ENCODE measurements around the gene STOX1.
A peak's percentile ranks its signal among the peaks of the same experiment; 100 is the strongest.
"Not testable (repeated sequence)": the region's sequence is repeated elsewhere in the genome, so short reads cannot be mapped to it uniquely, and the experiment has no call there.

The STOX1 gene

GRCh38 chr10:68879628-68880027, 52.3 kb downstream of the STOX1 start:
- DNase-seq (ENCODE audit: low read depth), result no peak

DNA sequence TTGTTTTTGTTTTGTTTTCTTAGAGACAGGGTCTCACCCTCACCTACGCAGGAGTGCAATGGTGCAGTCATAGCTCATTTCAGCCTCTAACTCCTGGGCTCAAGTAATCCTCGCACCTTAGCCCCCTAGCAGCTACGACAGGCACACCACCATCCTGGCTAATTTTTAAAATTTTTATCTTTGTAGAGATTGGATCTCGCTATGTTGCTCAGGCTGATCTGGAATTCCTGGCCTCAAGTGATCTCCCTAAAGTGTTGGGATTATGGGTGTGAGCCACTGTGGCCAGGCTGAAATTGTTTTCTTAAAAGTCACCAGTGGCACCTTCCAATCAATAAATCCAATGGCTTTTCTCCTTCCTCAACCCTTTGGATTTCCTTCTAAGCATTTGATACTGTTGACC, 52.9 kb downstream of the STOX1 start:
- DNase-seq (ENCODE audit: low read depth), result no peak

DNA sequence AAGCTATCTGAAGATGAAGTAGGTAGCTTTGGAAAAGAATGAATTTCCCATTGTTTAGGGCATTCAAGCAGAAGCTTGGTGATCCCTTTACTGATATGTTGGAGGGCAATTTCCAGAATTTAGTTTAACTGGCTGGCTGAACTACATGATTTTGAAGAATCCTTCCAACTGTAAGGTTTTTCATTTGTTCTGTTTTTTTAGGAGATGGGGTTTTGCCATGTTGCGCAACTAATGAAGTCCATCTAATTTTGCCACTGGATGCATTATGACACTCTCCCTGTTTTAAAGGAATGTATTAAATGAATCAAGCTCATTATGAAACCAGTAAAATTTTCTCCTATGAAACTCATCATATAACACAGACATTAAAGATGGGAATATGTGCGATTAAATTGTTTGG, 67.7 kb downstream of the STOX1 start:
- DNase-seq (ENCODE audit: low read depth), result no peak

GRCh38 chr10:68897336-68897741, 70.0 kb downstream of the STOX1 start:
- peak; percentile 68 for DNase-seq (ENCODE audit: low read depth)

GRCh38 chr10:68899186-68899745, 71.9 kb downstream of the STOX1 start:
- no peak for DNase-seq (ENCODE audit: low read depth)

DNA sequence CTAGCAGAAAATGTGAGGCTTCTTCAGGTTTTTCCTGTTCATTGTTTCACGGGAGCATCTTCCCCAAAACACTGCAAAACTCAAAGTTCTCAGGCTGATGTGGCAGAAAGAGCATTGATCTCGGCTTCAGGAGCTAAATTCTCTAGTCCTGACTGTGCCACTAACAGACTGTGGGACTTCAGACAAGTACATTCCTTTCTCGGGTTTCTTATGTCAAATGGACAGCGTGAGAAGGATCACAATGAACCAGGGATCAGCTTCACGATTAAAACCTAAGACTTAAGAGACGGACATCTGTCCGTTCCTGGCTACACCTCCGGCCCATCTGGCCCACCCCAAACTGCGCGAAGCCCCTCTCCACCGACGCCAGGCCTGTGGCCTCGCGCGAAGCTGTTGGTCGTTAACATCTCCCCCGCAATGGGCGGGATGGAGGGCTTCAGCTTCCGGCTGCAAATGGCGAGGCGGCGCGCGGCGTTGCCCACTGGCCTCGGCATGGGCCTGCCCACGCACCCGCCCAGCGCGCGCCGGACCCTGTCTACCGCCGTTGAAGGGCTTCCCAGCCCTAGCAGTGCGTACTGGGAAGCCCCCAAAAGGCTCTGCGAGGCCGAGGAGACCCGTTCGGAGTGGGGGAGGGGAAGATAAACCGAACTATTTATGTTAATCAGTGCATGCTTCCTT, 73.2 kb downstream of the STOX1 start:
- no peak for DNase-seq (ENCODE audit: low read depth)

DNA sequence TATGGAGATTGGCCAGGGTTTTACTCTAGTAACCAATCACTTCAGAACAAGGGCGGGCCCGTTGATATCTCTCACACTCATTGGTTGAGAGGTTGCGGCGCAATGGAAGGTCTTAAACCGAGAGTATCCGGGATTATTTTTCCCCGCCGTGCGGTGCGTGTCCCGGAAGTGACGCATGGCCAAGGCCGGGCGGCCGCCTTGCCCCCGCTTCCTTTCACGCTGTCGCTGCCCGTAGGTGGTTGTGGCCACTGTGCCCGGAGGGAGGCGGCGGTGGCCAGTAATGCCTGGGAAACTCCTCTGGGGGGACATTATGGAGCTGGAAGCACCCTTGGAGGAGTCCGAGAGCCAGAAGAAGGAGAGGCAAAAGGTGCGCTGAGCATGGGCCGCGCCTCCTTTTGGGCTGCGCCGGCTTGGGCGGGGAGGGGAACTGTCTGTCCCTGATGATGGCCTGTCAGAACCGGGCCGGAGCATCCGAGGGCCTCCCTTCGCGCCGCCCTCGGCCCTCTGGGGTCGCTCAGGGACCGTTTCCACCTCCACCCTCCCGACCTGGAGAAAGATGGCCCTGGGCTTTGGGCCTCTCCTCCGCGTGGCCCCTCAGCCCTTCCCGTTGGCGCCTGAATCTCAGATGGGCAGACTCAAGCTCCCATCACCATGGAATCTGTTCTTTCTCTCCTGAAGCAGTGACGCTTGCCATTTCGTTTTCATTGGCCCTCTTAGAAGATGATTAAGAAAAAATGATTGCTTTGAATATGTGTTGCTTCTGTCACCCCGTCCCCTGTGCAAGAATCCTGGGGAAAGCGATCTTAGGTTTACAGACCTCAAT, 74.0 kb downstream of the STOX1 start, which contains the start of gene DDX50:
DDX50 (plus strand) TSS at position 211 of the 823 bp plus-strand sequence; CDS start at position 281, 70 bp downstream.
- DNase-seq (ENCODE audit: low read depth), result peak; percentile 98

DNA sequence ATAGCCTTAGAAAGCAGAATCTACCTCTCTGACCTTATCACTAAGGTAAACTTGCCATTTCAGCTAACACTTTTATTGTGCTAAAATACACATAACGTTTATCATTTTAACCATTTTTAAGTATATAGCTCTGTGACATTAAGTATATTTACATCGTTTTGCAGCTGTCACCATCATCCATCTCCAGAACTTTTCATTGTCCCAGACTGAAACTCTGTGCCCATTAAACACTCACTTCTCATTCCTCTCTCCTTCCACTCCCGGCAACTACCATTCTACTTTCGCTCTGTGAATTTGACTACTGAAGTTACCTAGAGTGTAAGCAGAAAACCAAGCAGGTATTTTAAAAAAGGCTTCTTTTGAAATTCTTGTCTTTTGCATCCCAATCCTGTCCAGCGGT, 75.1 kb downstream of the STOX1 start:
- DNase-seq (ENCODE audit: low read depth), result no peak

- DNase-seq (ENCODE audit: low read depth), result no peak
These were observed 97.3 kb downstream of the STOX1 start for GRCh38 chr10:68924593-68924992.

GRCh38 chr10:68925489-68925888, 98.2 kb downstream of the STOX1 start:
- DNase-seq (ENCODE audit: low read depth), result no peak

DNA sequence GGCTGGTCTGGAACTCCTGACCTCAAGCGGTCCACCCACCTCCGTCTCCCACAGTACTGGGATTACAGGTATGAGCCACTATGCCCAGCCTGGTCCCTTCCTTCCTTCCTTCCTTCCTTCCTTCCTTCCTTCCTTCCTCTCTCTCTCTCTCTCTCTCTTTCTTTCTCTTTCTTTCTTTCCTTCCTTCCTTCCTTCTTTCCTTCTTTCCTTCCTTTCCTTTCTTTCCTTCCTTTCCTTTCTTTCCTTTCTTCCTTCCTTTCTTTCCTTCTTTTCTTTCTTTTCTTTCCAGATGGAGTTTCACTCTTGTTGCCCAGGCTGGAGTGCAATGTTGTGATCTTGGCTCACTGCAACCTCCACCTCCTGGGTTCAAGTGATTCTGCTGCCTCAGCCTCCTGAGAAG, 101.8 kb downstream of the STOX1 start:
- DNase-seq (ENCODE audit: low read depth), result not testable (repeated sequence)

- DNase-seq (ENCODE audit: low read depth), result not testable (repeated sequence)
These were observed 102.6 kb downstream of the STOX1 start for GRCh38 chr10:68929888-68930287.

GRCh38 chr10:68932860-68933259, 105.5 kb downstream of the STOX1 start:
- not testable (repeated sequence) for DNase-seq (ENCODE audit: low read depth)

DNA sequence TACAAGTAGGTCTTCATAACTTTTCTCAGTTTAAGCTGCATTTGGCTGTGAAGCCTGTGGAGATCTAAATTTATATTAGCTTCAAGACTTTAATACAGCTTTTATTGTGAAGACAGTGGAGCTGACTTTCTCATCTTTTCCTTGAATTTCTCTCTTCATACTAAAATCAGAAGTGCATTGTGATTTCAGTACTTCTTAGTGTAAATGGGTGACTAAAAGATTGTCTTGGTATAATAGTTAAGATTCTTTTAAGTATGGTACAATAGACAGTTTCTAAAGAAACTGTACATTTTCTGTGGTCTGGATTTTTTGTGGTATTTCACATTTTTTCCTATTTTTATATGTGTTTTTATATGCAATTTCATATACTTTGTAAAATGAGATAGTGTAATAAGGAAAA, 107.7 kb downstream of the STOX1 start:
- DNase-seq (ENCODE audit: low read depth), result no peak

DNA sequence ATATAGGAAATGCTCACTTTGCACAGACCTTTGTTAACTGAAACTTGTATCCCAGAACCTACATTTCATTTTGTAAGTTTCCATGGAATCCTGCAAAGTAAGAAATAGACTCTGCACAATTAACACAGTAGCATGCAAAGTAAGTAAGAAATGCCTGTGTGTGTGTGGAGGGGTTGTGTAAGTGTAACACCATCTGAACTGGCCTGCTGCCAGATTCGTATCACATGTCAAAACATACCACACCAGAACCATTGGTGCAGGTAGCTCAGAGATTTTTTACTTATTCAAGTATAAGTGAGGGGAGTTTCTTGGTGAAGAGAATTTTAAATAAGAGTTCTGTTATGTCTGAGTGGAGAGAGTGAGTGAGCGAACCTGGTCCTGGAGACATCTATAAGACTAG, 110.8 kb downstream of the STOX1 start:
- DNase-seq (ENCODE audit: low read depth), result peak; percentile 17

GRCh38 chr10:68938884-68939283, 111.6 kb downstream of the STOX1 start:
- DNase-seq (ENCODE audit: low read depth), result no peak

GRCh38 chr10:68940917-68941316, 113.6 kb downstream of the STOX1 start:
- not testable (repeated sequence) for DNase-seq (ENCODE audit: low read depth)

Data from fibroblast of gingiva (primary cell).